ENCODE data around the gene RAB25. TPM values are rescaled to one million over a fixed set of nuclear protein-coding genes. Genes with fewer than 3 reads are reported as not detected.
"Not testable (repeated sequence)": the region's sequence is repeated elsewhere in the genome, so short reads cannot be mapped to it uniquely, and the experiment has no call there.

RAB25 gene
- total and polyA plus RNA-seq, 8 donors: 36.7 to 267 (median 192) TPM

DNA sequence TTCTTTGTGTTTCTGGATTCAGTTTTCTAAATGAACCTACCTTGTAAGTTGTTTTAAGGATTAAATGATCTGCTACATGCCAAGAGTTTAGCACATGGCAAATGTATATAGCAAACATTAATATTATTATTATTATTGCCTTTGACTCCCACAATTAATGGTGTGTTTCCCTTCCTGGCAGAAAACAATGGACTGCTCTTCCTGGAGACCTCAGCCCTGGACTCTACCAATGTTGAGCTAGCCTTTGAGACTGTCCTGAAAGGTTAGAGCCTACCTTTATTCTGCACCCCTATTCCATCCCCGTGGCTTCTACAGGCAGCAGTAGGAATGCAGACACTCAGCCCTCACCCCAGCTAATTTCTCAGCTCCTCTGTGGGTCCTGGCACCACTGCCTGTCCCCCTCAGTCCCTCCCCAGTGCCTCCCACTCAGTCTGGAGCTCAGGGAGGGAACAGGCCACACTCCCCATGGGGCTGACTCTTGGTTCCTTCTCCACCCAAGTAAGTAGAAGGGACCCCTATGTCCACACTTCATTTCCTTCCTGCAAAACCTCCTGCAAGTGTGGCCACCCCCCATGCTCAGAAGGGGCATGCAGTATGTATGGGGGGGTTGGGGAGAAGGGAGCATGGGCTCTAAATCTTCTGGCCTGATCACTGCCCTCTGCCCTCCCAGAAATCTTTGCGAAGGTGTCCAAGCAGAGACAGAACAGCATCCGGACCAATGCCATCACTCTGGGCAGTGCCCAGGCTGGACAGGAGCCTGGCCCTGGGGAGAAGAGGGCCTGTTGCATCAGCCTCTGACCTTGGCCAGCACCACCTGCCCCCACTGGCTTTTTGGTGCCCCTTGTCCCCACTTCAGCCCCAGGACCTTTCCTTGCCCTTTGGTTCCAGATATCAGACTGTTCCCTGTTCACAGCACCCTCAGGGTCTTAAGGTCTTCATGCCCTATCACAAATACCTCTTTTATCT lies 8.8 kb downstream of the RAB25 start:
- Histone ChIP-seq H3K27ac (no peak overlapping the region), H3K4me3 (no peak overlapping the region), H3K27me3 (peaks cover 0 to 7% (median 0%) of the 10 kb centered on the region in 3 donors), H3K36me3 (peaks cover 5 to 62% (median 37%) of the 10 kb centered on the region in 4 donors), H3K4me1 (peaks cover 0 to 22% (median 0%) of the 10 kb centered on the region in 4 donors), H3K9me3 (no peaks in the 10 kb centered on the region)
- 74 to 95% (median 83%) methylated on average over 3 of the region's 3 CpGs for WGBS, 5 donors
- no peak for DNase-seq
- TF ChIP-seq POLR2AphosphoS5 (IDR thresholded peaks at IDR 0.05) (no peak), POLR2A (IDR thresholded peaks at IDR 0.05) (no peak), EP300 (IDR thresholded peaks at IDR 0.05) (no peak)
- TF ChIP-seq, protein P1, sequence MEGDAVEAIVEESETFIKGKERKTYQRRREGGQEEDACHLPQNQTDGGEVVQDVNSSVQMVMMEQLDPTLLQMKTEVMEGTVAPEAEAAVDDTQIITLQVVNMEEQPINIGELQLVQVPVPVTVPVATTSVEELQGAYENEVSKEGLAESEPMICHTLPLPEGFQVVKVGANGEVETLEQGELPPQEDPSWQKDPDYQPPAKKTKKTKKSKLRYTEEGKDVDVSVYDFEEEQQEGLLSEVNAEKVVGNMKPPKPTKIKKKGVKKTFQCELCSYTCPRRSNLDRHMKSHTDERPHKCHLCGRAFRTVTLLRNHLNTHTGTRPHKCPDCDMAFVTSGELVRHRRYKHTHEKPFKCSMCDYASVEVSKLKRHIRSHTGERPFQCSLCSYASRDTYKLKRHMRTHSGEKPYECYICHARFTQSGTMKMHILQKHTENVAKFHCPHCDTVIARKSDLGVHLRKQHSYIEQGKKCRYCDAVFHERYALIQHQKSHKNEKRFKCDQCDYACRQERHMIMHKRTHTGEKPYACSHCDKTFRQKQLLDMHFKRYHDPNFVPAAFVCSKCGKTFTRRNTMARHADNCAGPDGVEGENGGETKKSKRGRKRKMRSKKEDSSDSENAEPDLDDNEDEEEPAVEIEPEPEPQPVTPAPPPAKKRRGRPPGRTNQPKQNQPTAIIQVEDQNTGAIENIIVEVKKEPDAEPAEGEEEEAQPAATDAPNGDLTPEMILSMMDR (IDR thresholded peaks at IDR 0.05): no peak
- intact Hi-C loops (cut with DNase I; ENCODE audit: low total_unique reads): no loop called here

DNA sequence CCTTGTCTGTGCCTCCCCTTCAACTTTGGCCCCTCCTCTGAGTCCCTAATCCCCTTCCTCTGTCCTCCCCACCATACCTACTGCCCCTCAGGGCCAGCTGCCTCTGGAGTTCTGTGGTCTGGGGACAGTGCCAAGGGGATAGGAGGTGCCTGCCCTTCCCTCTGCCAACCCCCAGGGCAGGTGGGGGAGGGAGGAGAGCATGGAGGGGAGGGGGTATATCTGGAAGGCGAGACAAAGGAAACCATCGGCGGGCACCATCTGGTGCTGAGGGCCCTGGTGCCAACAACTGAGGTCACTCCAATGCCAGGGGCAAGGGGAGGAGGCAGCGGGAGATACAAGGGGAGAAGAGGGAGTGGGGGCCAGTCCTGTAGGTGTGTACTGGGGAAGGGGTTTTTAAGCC lies 9.6 kb downstream of the RAB25 start:
- Histone ChIP-seq H3K36me3 (peaks cover 5 to 62% (median 37%) of the 10 kb centered on the region in 4 donors), H3K4me1 (peaks cover 0 to 23% (median 0%) of the 10 kb centered on the region in 4 donors), H3K4me3 (no peak overlapping the region), H3K27me3 (peaks cover 0 to 7% (median 0%) of the 10 kb centered on the region in 3 donors), H3K27ac (no peak overlapping the region), H3K9me3 (no peaks in the 10 kb centered on the region)
- TF ChIP-seq POLR2AphosphoS5 (IDR thresholded peaks at IDR 0.05) (no peak), EP300 (IDR thresholded peaks at IDR 0.05) (no peak), POLR2A (IDR thresholded peaks at IDR 0.05) (no peak)
- TF ChIP-seq, protein P1 (IDR thresholded peaks at IDR 0.05): no peak
- WGBS, 5 donors: 53 to 63% (median 58%) methylated on average over 4 of the region's 4 CpGs
- no peak for DNase-seq
- intact Hi-C loops (cut with DNase I; ENCODE audit: low total_unique reads): no loop called here

- Histone ChIP-seq H3K4me1 (peaks cover 0 to 23% (median 7%) of the 10 kb centered on the region in 4 donors), H3K36me3 (peaks cover 5 to 58% (median 37%) of the 10 kb centered on the region in 4 donors)
- H3K27ac ChIP-seq; DNase-seq; H3K27me3 ChIP-seq; H3K4me3 ChIP-seq; intact Hi-C loops (cut with DNase I; ENCODE audit: low total_unique reads); H3K9me3 ChIP-seq: not testable (repeated sequence)
- WGBS, 5 donors: 83 to 92% (median 90%) methylated on average over 7 of the region's 7 CpGs
These were observed 10.4 kb downstream of the RAB25 start for GRCh38 chr1:156071332-156071816.

DNA sequence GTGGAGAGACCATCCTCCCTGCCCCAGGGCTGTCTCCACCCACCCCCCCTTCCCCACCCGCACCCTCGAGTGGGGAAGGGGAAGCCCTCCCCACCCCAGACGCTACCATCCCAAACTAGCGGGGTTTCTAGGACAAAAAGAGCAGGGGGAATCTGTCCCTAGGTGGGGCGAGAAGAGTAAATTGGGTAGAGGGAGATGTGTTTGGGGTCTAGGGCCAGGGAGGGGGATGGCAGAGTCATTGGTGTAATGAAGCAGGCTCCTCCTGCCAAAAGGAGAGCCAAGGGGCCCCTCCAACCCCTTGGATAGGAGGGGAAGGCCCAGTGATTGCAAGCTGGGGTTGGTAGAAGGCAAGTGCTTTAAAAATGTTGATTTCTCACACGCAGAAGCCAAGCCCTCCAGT lies 11.3 kb downstream of the RAB25 start:
- peaks cover 5 to 56% (median 33%) of the 10 kb centered on the region in 4 donors for H3K36me3 ChIP-seq
- H3K4me1 ChIP-seq: peaks cover 0 to 28% (median 9%) of the 10 kb centered on the region in 4 donors
- H3K27ac ChIP-seq: no peak overlapping the region
- peaks cover 0 to 11% (median 0%) of the 10 kb centered on the region in 3 donors for H3K27me3 ChIP-seq
- no peaks in the 10 kb centered on the region for H3K9me3 ChIP-seq
- H3K4me3 ChIP-seq: no peak overlapping the region
- intact Hi-C loops (cut with DNase I; ENCODE audit: low total_unique reads): no loop called here
- WGBS, 5 donors: 62 to 73% (median 65%) methylated on average over 6 of the region's 6 CpGs
- DNase-seq: no peak
- TF ChIP-seq POLR2A (IDR thresholded peaks at IDR 0.05): no peak
- no peak for TF ChIP-seq EP300 (IDR thresholded peaks at IDR 0.05)
- TF ChIP-seq, protein P1 (IDR thresholded peaks at IDR 0.05): no peak
